ENCODE results near the gene KIAA0232. TPM values are rescaled to one million over a fixed set of nuclear protein-coding genes. Genes with fewer than 3 reads are reported as not detected.
A peak's percentile ranks its signal among the peaks of the same experiment; 100 is the strongest.

KIAA0232 gene
- total RNA-seq, 2 experiments from 2014 or later: 12.8 to 13.3 TPM

- POLR2A ChIA-PET: interaction anchor here (1.0 to 1.5 kb wide), 2 partner anchors 9 to 96 kb away, joined by 3 to 4 read pairs; a partner anchor contains a TSS
Measured at GRCh38 chr4:6769233-6769988, 13.1 kb upstream of the KIAA0232 start.

GRCh38 chr4:6769989-6770420 is 12.5 kb upstream of the KIAA0232 start:
- intact Hi-C loops (cut with micrococcal nuclease): no loop called here
- Mint-ChIP-seq H3K4me3 (no peak overlapping the region), H3K4me1 (ENCODE audit: low read depth) (peaks cover 32% of the 10 kb centered on the region), H3K27me3 (no peaks in the 10 kb centered on the region), H3K9me3 (no peaks in the 10 kb centered on the region), H3K36me3 (ENCODE audit: low read depth) (no peaks in the 10 kb centered on the region), H3K27ac (no peak overlapping the region)
- POLR2A ChIA-PET: interaction anchor here (2.1 kb wide), 1 partner anchor 10 kb away, joined by 8 read pairs; no protein-coding TSS in a partner anchor
- DNase-seq (no peak), ATAC-seq (no peak)
- CTCF ChIA-PET: interaction anchor here (1.0 to 2.2 kb wide), 6 partner anchors 8 to 128 kb away, joined by 3 to 7 read pairs (median 6); no protein-coding TSS in a partner anchor
- TF ChIP-seq CTCF (IDR thresholded peaks at IDR 0.05): no peak

More at GRCh38 chr4:6769233-6769988, 13.1 kb upstream of the KIAA0232 start:
- Mint-ChIP-seq H3K27ac (peak overlapping the region; percentile 41), H3K4me3 (no peak overlapping the region), H3K27me3 (no peaks in the 10 kb centered on the region), H3K4me1 (ENCODE audit: low read depth) (peaks cover 30% of the 10 kb centered on the region), H3K36me3 (ENCODE audit: low read depth) (no peaks in the 10 kb centered on the region), H3K9me3 (no peaks in the 10 kb centered on the region)
- CTCF ChIA-PET: interaction anchor here (1.0 to 2.2 kb wide), 6 partner anchors 8 to 127 kb away, joined by 3 to 7 read pairs (median 6); no protein-coding TSS in a partner anchor
- ATAC-seq: peak; percentile 85
- intact Hi-C loops (cut with micrococcal nuclease): no loop called here
- DNase-seq: peak; percentile 68
- TF ChIP-seq CTCF (IDR thresholded peaks at IDR 0.05): no peak

GRCh38 chr4:6770581-6771228 is 11.8 kb upstream of the KIAA0232 start:
- intact Hi-C loops (cut with micrococcal nuclease): no loop called here
- Mint-ChIP-seq H3K27ac (no peak overlapping the region), H3K4me3 (no peak overlapping the region), H3K9me3 (no peaks in the 10 kb centered on the region), H3K4me1 (ENCODE audit: low read depth) (peaks cover 38% of the 10 kb centered on the region), H3K27me3 (no peaks in the 10 kb centered on the region), H3K36me3 (ENCODE audit: low read depth) (no peaks in the 10 kb centered on the region)
- no peak for ATAC-seq
- ChIA-PET CTCF (interaction anchor here (1.3 to 2.0 kb wide), 3 partner anchors 9 to 103 kb away, joined by 3 to 6 read pairs (median 5); no protein-coding TSS in a partner anchor), POLR2A (interaction anchor here (2.1 kb wide), 1 partner anchor 10 kb away, joined by 8 read pairs; no protein-coding TSS in a partner anchor)
- TF ChIP-seq CTCF (IDR thresholded peaks at IDR 0.05): no peak
- DNase-seq: no peak

- CTCF ChIA-PET: interaction anchor here (1.3 to 2.0 kb wide), 2 partner anchors 9 to 103 kb away, joined by 3 to 5 read pairs; no protein-coding TSS in a partner anchor
- DNase-seq (no peak), ATAC-seq (no peak)
- intact Hi-C loops (cut with micrococcal nuclease): no loop called here
- POLR2A ChIA-PET: interaction anchor here (2.1 kb wide), 1 partner anchor 9 kb away, joined by 8 read pairs; no protein-coding TSS in a partner anchor
- no peaks in the 10 kb centered on the region for H3K9me3 Mint-ChIP-seq
- H3K4me1 Mint-ChIP-seq (ENCODE audit: low read depth): peaks cover 35% of the 10 kb centered on the region
- H3K27ac Mint-ChIP-seq: no peak overlapping the region
- TF ChIP-seq CTCF (IDR thresholded peaks at IDR 0.05): no peak
- no peaks in the 10 kb centered on the region for H3K27me3 Mint-ChIP-seq
- H3K4me3 Mint-ChIP-seq: no peak overlapping the region
- H3K36me3 Mint-ChIP-seq (ENCODE audit: low read depth): no peaks in the 10 kb centered on the region
Measured at GRCh38 chr4:6771229-6771671, 11.3 kb upstream of the KIAA0232 start.

All from activated CD8-positive, alpha-beta T cell treated with anti-CD3 and anti-CD28 coated beads for 36 hours (primary cell).